ENCODE data around the gene MITF.

Gene MITF

GRCh38 chr3:69739204-69740102, at the start of gene MITF:
MITF (plus strand) TSS chr3:69739464; CDS start chr3:69739598, 134 bp downstream.
- peak; percentile 64 for DNase-seq (ENCODE audit: low read depth)
- peak within 1 kb of the TSS; percentile 63 for H3K4me3 ChIP-seq (ENCODE audit: low read depth, low read length)

DNA sequence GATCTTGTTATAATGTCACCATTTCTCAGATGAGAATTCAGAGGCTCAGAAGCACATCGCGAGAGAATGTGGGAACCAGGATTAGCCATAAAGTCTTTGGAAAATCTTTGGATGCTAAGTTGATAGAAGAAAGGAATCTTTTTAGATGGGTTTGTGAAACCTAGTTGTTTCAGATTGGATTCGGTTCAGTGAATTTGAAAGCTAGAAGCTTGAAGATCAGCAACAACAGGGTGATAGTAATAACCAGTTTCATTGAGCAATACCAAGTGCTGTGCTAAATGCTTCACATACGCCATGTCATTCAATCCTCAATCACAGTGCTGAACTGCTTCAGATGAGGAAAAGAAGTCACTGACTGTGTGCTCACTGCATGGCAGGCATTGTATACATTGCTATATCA, 47.4 kb upstream of the MITF start:
- H3K4me3 ChIP-seq (ENCODE audit: low read depth, low read length), result no peak overlapping the region

DNA sequence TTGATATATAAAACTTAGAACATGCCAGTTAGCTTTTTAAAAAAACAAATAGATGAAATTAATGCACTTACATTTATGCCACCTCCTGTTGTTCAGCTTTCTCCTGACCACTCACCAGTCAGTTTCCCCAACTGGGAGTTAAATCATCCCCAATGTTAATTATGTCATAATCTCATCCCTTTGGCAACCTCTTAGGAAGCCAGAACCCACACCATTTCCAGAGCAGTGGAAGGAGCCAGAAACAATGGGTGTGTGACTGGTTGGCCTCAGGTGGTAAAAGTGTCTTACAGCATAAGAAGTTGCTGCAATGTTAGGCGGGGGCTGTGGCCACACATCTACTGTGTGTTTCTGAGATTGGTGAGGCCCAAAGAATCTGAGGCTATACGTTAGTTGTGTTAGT, 46.5 kb upstream of the MITF start:
- DNase-seq (ENCODE audit: low read depth), result no peak
- H3K4me3 ChIP-seq (ENCODE audit: low read depth, low read length), result no peak overlapping the region

More for the DNA sequence above, 47.4 kb upstream of the MITF start:
- DNase-seq (ENCODE audit: low read depth), result no peak

DNA sequence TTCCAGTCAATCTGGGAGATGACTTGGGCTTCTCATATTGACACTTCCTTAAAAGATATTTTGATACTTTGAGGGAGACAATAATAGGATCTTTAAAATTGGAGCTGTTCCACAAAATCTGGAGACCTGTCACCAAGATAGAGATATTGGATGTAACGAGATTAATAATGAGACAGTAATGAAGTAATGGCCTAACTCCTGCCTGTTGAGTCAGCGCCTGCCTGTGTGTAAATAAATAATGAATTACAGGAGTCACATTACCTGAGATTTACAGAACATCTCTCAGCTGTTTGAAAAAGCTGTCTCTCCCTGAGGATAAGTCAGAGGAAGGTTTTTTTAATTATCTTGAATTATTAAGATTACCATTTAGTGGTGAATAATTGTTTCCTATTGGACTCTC, 43.8 kb upstream of the MITF start:
- no peak overlapping the region for H3K4me3 ChIP-seq (ENCODE audit: low read depth, low read length)
- no peak for DNase-seq (ENCODE audit: low read depth)

GRCh38 chr3:69695933-69696332, 43.3 kb upstream of the MITF start:
- no peak overlapping the region for H3K4me3 ChIP-seq (ENCODE audit: low read depth, low read length)
- DNase-seq (ENCODE audit: low read depth), result no peak

DNA sequence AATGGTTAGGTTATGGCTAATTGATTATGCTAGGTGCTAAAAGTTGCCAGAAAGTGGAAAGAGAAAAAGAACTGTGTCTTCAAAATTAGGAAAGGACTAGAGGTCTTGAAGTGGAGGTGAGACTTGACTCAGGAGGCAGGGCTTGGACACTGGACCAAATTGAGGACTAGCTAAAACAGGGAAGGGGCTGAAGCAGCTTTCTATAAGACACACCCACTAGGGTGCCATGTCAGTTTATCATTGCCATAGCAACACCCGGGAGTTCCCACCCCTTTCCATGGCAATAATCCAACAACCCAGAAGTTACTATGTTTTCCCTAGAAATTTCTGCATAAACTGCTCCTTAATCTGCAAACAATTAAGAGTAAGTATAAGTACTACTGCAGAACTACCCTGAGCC, 42.9 kb upstream of the MITF start:
- H3K4me3 ChIP-seq (ENCODE audit: low read depth, low read length), result no peak overlapping the region
- no peak for DNase-seq (ENCODE audit: low read depth)

GRCh38 chr3:69697381-69697780, 41.9 kb upstream of the MITF start:
- no peak for DNase-seq (ENCODE audit: low read depth)
- H3K4me3 ChIP-seq (ENCODE audit: low read depth, low read length), result no peak overlapping the region

DNA sequence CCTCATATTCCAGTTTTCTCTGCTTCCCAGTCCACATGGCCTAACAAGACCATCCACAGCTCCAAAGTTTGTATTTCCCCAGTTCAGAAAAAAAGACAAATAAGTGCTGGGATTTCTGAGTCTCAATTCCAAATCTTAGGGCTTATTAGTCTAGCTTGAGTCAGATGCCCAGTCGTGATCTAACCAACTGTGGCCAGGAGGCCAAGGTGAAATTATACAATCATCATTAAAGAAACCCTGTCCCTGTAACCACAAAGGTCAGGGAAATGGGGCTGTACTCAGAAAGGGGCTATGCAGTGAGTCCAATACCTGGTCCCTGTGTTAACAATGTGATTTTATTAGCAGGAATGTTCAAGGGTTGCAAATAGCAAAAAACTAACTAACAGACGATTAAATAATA, 40.5 kb upstream of the MITF start:
- no peak overlapping the region for H3K4me3 ChIP-seq (ENCODE audit: low read depth, low read length)
- DNase-seq (ENCODE audit: low read depth), result no peak

- no peak overlapping the region for H3K4me3 ChIP-seq (ENCODE audit: low read depth, low read length)
- DNase-seq (ENCODE audit: low read depth), result no peak
Measured at GRCh38 chr3:69699183-69699582, 40.1 kb upstream of the MITF start.

DNA sequence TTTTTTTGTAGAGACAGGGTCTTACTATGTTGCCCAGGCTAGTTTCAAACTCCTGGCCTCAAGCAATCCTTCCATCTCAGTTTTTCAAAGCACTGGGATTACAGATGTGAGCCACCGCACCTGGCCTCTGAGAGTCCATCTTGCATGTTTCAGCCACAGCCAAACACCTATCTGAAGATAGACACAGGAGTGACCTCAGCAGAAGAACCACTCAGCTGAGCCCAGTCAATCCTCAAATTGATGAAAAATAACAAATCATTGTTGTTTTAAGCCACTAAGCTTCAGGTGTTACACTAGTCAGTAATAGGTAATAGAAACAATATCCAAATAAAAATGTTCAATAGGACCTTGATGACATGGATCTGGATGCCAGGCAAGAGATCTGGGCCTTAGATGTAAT, 38.3 kb upstream of the MITF start:
- no peak overlapping the region for H3K4me3 ChIP-seq (ENCODE audit: low read depth, low read length)
- no peak for DNase-seq (ENCODE audit: low read depth)

GRCh38 chr3:69710153-69710977, 28.9 kb upstream of the MITF start:
- peak; percentile 85 for DNase-seq (ENCODE audit: low read depth)
- H3K4me3 ChIP-seq (ENCODE audit: low read depth, low read length), result no peak overlapping the region

DNA sequence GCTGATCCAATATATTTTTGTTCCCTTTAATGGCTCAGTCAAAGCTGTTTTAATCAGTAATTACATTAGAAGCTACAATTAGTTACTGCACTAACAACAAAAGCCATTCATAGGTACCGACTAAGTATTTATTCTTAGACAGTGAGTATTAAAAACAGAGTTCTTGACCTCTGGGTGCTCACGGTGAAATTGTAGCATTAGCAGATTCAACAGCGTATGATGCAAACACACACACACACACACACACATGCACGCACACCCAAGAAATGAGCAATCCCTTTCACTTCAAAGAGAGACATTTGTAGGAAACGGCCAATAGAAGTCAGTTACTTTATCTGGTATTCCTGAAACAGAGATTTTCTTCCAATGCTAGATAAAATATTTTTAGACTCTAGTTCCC, 27.0 kb upstream of the MITF start:
- no peak overlapping the region for H3K4me3 ChIP-seq (ENCODE audit: low read depth, low read length)
- no peak for DNase-seq (ENCODE audit: low read depth)

- H3K4me3 ChIP-seq (ENCODE audit: low read depth, low read length), result no peak overlapping the region
- no peak for DNase-seq (ENCODE audit: low read depth)
Measured at GRCh38 chr3:69712933-69713332, 26.3 kb upstream of the MITF start.

DNA sequence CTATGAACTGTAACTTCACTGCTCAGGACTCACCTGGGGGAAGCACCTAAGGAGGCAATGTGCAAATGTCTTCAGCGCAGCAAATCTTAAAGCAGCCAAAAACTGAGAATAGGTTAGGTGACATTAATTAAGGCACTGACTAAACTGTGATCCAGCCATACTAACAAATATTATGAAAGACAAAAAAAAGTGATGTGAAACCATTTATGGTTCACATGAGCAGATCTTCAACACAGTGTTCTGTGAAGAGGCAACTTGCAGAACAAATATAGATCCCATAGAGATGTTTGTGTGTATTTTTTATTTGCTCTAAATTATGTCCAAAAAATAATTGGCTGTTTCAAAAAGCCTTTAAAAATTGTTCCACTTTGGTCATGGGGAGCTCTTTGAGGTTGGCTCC, 24.1 kb upstream of the MITF start:
- no peak for DNase-seq (ENCODE audit: low read depth)
- H3K4me3 ChIP-seq (ENCODE audit: low read depth, low read length), result no peak overlapping the region

DNA sequence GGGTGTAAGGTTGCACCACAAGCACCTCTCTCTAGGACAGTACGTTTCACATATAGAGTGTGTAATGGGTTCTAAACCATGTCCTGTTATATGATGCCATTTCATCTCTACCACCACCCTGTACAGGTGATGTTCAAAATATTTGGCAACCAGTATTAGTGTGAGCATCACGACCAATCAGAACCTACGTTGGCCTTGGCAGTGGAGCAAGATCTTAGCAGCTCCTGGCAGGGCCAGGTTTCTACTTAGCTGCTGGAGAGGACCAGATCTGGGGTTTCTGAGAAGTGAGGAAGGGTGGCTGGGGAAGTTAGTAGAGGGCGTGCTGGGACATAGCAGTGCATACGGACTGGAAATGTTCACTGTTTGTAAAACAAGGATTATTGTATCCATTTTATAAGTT, 23.1 kb upstream of the MITF start:
- no peak overlapping the region for H3K4me3 ChIP-seq (ENCODE audit: low read depth, low read length)
- DNase-seq (ENCODE audit: low read depth), result no peak

DNA sequence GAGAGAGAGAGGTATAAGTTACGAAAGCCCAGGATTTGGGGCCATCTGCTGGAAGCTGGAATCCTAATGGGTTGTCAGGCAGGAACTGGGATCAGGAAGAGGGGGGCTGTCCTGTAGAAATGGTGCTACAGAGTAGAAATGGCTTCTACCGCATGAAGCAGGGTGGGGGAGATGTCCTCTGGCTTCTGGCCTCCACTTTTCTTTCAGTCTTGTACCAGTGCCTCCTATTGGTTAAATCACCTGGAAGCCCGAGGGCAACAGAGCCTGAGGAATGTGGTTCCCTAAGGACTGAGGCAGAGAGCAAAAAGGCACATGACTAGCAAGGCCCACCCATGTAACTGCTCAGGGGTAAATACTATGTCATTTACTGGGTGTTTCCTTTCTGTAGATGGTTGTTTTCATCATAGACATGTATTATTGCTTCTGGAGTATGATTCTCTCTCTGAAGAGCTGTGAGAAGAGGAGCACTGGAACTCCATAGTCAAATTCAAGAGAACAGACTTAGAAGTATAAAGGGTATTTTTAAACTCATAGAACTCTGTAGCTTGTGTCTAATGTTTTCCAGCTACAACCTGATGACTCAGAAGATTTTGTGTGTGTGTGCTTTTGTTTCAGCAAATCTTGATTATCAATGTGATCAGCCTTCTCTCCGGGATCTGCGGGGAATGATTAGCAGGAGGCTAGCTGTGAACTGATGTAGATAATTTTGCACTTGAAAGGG, 20.2 kb upstream of the MITF start:
- no peak for DNase-seq (ENCODE audit: low read depth)
- H3K4me3 ChIP-seq (ENCODE audit: low read depth, low read length), result no peak overlapping the region

DNA sequence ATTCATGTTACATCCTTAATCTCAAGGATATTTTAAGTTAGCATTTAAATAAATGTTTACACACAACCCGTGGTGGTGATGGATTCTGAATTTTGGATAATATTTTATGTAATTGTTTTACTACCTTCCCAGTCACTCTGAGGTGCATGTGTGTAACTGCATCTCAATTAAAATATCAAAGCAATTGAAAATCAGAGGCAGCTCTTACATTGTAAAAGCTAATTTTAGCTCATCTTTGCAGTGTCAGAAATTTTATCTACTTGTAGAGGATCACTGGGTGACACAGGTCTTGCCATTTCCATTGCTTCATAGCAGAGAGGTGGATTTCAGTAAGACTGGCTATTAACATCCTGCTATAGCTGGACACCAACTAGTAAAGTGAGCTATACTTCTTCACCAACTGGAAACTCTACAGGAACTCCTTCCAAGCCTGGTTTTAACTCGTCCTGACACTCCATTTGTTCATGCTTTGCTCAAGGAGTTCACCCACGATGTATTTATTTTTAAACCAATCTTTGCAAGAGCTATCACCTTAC, 19.6 kb upstream of the MITF start:
- DNase-seq (ENCODE audit: low read depth), result no peak
- H3K4me3 ChIP-seq (ENCODE audit: low read depth, low read length), result no peak overlapping the region

- H3K4me3 ChIP-seq (ENCODE audit: low read depth, low read length), result no peak overlapping the region
- DNase-seq (ENCODE audit: low read depth), result no peak
Measured at GRCh38 chr3:69720824-69721223, 18.4 kb upstream of the MITF start.

GRCh38 chr3:69723389-69723788, 15.9 kb upstream of the MITF start:
- no peak overlapping the region for H3K4me3 ChIP-seq (ENCODE audit: low read depth, low read length)
- no peak for DNase-seq (ENCODE audit: low read depth)

Measured in skeletal muscle cell (primary cell).